Left kidney (tissue), 2 donors: ENCODE measurements around the gene CRIP1. TPM values are rescaled to one million over a fixed set of nuclear protein-coding genes. Genes with fewer than 3 reads are reported as not detected.

Source experiments
- DNase-seq: peaks from one replicate; pipeline ENCODE4 v3.0.0-alpha.2; 2013
- polyA plus RNA-seq: library from polyadenylated mRNA; unstranded; fragments of 120-200 nt; gene quantifications from one replicate; pipeline ENCODE4 v1.2.1, GENCODE V29; 2013; ENCODE audit not compliant: insufficient read length

Gene CRIP1
- polyA plus RNA-seq, 1 donor, result 22.7 TPM

DNA sequence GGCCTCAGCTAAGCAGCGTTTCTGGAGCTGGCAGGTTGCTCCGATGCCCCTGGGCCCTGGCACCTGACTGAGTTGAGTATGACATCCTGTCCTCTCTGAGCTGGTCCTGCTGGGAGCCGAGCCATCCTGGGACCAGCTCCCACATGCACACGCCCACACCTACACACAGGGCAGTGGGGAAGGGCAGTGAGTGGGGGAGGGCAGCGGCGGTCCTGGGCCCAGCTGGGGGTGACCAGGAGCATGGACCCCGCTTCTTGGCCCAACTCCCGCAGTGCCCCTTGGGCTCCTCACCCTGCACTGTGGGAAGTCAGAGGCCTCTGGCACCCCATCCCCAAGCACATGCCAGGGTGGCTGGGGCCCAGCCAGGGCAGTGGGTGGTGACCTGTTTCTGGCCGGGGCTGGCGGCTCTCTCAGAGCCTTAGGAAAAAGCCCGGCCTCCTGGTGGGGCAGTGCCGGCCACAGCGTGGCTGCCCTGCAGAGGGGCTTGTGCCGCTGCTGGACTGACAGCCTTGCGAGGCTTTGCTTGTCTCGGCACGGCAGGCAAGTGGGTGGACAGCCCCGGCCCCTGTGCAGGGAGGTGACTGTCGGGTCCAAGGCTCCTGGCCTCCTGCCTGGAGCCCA is 18.0 kb upstream of the CRIP1 start:
- no peak for DNase-seq

- peak; percentile 36 for DNase-seq
Observed at GRCh38 chr14:105469456-105470349, 17.0 kb upstream of the CRIP1 start.

GRCh38 chr14:105470350-105471296 is 16.1 kb upstream of the CRIP1 start:
- peak; percentile 24 for DNase-seq

DNA sequence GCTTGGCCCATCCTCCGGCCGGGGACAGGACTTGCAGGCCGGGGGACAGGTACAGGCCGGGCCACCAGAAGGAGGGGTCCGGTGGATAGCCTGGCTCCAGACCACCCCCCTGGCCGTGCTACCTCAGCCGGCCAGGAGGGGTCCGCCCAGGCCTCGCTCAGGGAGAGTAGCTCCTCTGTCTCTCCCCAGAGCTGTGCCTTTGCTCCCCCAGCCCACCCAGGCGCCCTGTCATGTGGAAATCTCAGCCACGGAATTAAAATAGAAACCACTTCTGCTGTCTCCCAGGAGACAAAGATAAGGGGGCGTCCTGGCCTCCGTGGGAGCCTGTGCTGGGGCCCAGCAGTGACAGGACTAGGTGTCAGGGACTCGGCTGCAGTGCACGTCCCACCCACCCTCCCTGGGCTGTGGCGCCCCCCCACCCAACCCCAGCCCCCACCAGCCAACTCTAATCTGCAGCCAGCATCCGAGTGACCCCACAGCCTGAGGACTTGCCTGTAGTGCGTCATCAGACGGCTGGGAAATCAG is 15.3 kb upstream of the CRIP1 start:
- no peak for DNase-seq

GRCh38 chr14:105471823-105472485 is 14.7 kb upstream of the CRIP1 start:
- DNase-seq, result no peak

DNA sequence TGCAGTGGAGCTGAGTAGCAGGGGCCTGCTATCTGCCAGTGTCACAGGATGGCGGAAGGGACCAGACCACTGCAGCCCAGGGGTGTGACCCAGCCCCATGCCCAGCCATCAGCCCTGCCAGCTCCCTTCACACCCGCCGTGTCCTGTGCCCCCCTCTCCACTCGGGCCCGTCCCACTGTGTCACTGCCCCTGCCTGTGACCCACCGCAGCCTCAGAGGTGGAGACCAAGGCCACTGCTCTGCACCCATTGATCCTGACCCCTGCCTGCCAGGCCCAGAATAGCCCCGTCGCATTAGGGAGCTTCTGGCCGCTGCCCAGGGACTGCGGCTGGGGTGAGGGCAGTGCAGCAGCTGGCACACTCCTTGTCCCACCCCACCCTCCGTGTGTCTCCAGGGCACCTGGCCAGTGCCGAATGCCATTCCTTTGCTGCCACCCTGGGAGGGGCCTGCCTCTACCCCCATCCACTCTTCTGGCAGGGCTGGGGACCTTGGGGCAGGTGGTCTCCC is 14.1 kb upstream of the CRIP1 start:
- no peak for DNase-seq

- DNase-seq, result no peak
Observed at GRCh38 chr14:105473033-105473676, 13.5 kb upstream of the CRIP1 start.

- peak; percentile 95 for DNase-seq
Observed at GRCh38 chr14:105473677-105474482, 12.8 kb upstream of the CRIP1 start.

GRCh38 chr14:105474483-105475268 is 12.0 kb upstream of the CRIP1 start, which contains the start of gene CRIP2:
Gene CRIP2, plus strand, starts transcription at chr14:105474821. Its CDS starts 42 bp downstream, at chr14:105474863.
- peak; percentile 45 for DNase-seq

DNA sequence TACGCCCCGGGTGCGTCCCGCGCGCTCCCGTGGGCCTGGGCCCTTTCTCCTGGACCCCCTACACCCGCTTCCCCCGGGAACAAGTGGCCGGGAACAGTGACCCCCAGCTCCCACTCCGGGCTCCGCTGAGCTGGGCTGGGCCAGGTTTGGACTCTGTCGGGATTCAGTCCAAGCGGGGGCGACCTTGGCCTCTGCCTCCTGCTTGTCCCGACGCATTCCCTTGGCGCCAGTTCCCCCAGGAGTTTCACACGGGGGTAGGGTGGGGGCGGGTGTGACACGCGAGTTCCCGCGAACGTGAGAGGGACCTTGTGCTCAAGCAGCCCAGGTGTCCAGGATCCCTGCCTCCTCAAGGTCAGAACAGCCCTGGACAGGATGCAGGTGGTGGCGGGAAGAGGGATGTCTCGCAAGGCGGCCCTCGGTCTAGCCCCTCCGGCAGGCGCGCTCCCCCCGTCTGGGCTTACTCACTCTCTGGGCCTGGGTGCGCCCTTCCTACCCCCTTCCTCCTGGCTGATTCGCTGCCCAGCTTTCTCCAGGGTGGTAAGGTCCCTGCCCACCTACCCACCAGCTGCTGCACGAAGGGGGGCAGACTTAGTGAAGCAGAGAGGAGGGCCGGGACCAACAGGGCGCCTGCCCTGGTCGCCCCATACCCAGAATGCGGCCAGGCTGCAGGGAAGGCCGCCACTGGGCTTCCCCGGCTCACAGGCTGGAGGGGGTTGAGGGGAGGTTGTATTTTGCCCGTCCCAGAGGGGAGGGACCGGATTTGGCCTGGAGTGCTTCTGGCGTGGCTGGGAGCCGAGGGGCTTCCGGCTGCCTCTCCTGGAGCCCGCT is 11.2 kb upstream of the CRIP1 start:
- DNase-seq, result peak; percentile 32

DNA sequence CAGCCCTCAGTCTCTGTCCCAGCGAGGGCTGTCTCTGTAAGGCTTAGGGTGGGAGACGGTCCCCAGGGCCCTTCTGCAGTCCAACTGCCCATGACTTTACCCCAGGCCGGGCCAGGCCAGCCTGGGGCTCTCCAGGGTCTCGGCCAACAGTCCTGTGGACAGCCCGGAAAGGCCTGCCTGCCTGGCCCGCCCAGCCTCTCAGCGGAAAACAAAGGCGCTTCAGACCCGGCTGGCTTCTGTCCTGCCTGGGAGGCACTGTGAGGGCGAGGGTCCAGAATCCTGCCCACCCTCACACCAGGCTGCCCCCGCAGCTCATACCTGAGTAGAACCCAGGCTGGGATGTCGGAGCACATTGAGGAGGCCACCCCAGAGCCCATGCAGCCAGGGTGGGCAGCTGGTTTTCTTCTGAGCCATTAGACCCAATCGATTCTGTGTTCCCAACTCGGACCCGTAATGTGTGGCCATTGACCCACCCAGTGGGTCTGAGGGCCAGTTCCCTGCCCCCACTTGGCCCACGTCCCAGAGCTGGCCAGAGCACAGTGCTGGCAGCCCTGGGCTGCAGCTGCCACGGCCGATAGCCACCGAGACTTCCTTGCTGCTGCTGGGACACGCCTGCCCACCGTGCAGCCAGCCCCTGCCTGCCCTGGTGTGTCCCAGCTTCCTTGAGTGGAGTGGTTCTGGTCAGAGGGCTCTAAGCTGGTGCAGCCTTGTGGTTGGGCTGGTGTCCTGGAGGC is 10.4 kb upstream of the CRIP1 start:
- DNase-seq, result peak; percentile 19

GRCh38 chr14:105476831-105477659 is 9.6 kb upstream of the CRIP1 start:
- no peak for DNase-seq

DNA sequence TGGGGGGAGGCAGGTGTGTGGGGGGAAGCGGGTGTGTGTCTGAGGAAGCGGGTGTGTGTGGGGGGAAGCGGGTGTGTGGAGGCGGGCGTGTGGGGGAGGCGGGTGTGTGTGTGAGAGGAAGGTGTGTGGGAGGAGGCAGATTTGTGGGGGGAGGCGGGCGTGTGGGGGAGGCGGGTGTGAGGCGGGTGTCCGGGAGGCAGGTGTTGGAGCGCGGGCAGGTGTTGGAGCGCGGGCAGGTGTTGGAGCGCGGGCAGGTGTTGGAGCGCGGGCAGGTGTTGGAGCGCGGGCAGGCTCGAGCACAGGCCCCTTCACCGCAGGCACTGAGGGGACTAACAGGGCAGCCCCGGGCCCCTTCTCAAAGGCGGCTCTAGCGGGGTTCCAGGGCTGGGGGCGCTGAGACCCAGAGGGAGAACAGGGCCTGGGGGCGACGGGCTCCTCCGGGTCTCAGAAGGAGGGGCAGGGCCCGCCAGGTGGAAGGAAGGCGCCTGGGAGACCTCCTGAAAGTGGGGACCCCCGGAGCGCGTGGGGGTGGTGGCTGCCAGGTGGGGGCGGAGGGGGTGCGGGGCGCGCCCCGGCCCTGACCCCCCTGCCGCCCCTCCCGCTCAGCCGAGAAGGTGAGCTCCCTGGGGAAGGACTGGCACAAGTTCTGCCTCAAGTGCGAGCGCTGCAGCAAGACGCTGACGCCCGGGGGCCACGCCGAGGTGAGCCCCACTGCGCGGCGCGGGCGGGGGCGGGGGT is 8.9 kb upstream of the CRIP1 start:
- DNase-seq, result peak; percentile 29

DNA sequence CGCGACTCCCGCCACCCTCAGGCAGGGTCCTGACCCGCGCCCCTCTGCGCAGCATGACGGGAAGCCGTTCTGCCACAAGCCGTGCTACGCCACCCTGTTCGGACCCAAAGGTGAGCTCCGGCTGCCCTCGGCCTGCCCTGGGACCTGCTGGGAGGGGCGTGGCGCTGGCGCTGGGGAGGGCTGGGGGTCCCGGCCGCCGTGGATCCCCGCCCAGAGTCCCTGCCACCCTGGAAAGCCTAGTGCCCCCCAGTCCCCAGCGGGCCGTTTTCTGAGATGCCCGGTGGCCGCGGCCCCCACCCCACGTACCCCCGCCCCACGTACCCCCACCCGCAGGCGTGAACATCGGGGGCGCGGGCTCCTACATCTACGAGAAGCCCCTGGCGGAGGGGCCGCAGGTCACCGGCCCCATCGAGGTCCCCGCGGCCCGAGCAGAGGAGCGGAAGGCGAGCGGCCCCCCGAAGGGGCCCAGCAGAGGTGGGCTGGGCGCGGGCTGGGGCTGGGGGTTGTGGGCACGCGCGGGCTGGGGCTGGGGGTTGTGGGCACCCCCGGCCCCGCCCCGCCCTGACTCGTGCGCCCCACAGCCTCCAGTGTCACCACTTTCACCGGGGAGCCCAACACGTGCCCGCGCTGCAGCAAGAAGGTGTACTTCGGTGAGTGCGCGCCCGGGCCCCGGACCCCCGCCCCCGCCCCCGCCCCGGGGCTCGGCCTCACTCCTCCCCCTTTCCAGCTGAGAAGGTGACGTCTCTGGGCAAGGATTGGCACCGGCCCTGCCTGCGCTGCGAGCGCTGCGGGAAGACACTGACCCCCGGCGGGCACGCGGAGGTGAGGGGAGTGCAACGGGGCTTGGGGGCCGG is 8.1 kb upstream of the CRIP1 start:
- DNase-seq, result no peak
